DND-41 (cell line): ENCODE data around the gene ZNF222.

Experiments used
- ATAC-seq: fragments of 200-7000 bp; cut with Tn5 transposase; 3 replicates; pipeline ENCODE4 v1.9.1; 2021; ENCODE audit warnings: low read depth; ENCODE audit not compliant: insufficient read depth
- DNase-seq: peaks from one replicate; pipeline ENCODE4 v3.0.0-alpha.2; 2020
- H2AFZ ChIP-seq: 2 replicates; pipeline ENCODE4 v1.6.0; 2012; ENCODE audit warnings: low read depth, low read length
- H3K27ac ChIP-seq: 2 replicates; pipeline ENCODE4 v1.5.1; 2012; ENCODE audit warnings: low read length, inconsistent platforms
- H3K27me3 ChIP-seq: fragments of 200-600 bp; sonication (generic); 2 replicates; pipeline ENCODE4 v1.6.0; 2012; ENCODE audit warnings: low read length, mild to moderate bottlenecking, inconsistent platforms; ENCODE audit not compliant: insufficient read depth, poor library complexity
- H3K36me3 ChIP-seq: 2 replicates; pipeline ENCODE4 v1.5.1; 2012; ENCODE audit warnings: low read length, inconsistent platforms; ENCODE audit not compliant: insufficient read depth
- H3K4me1 ChIP-seq: 2 replicates; pipeline ENCODE4 v1.5.1; 2012; ENCODE audit warnings: mild to moderate bottlenecking, low read length; ENCODE audit not compliant: insufficient read depth
- H3K4me2 ChIP-seq: 2 replicates; pipeline ENCODE4 v1.6.0; 2012; ENCODE audit warnings: mild to moderate bottlenecking, moderate library complexity, low read length, inconsistent platforms; ENCODE audit not compliant: insufficient read depth
- H3K4me3 ChIP-seq, 2 experiments: fragments of 200-600 bp in 1 of 2; shearing (Covaris generic) in 1 of 2; 2 replicates each; pipeline ENCODE4 v1.5.1; 2012 to 2016; ENCODE audit warnings: inconsistent platforms in 2 of 2, low read length in 2 of 2, mild to moderate bottlenecking in 2 of 2, low read depth in 1 of 2, moderate library complexity in 1 of 2
- H3K79me2 ChIP-seq: 2 replicates; pipeline ENCODE4 v1.6.0; 2012; ENCODE audit warnings: low read length, inconsistent platforms; ENCODE audit not compliant: insufficient read depth
- H3K9ac ChIP-seq: 2 replicates; pipeline ENCODE4 v1.6.0; 2012; ENCODE audit warnings: low read depth, mild to moderate bottlenecking, inconsistent platforms, low read length, moderate library complexity
- H3K9me3 ChIP-seq: 2 replicates; pipeline ENCODE4 v1.5.1; 2012; ENCODE audit warnings: low read length, moderate library complexity, mild to moderate bottlenecking, inconsistent platforms; ENCODE audit not compliant: insufficient read depth, severe bottlenecking
- H4K20me1 ChIP-seq: 2 replicates; pipeline ENCODE4 v1.6.0; 2012; ENCODE audit warnings: low read length; ENCODE audit not compliant: insufficient read depth
- CTCF ChIP-seq: IDR thresholded peaks from 2 replicates; pipeline ENCODE4 v1.5.1; 2012; ENCODE audit warnings: borderline replicate concordance, low read length, moderate library complexity, mild to moderate bottlenecking; ENCODE audit not compliant: poor library complexity, severe bottlenecking; ENCODE audit errors: extremely low read depth
- EZH2 ChIP-seq: IDR thresholded peaks from 3 replicates; pipeline ENCODE4 v1.6.1; 2012; ENCODE audit warnings: borderline replicate concordance, low read depth, mild to moderate bottlenecking, moderate library complexity, low read length, inconsistent platforms; ENCODE audit not compliant: severe bottlenecking

Gene ZNF222

GRCh38 chr19:44071824-44072542 lies 46.8 kb downstream of the ZNF222 start, which contains the start of gene ZNF284:
Gene ZNF284, plus strand, starts transcription at chr19:44072159. Its CDS starts 4,231 bp downstream, at chr19:44076390.
- peaks cover 30% of the 10 kb centered on the region for H3K4me1 ChIP-seq
- no peaks in the 10 kb centered on the region for H3K27me3 ChIP-seq
- peaks cover 3% of the 10 kb centered on the region for H3K9me3 ChIP-seq
- peak within 1 kb of the TSS; percentile 99 for H2AFZ ChIP-seq
- TF ChIP-seq EZH2 (no peak), CTCF (peak; percentile 5)
- DNase-seq, result peak; percentile 93
- peak within 1 kb of the TSS; percentile 73 to 92 for H3K4me3 ChIP-seq
- no peaks in the 10 kb centered on the region for H4K20me1 ChIP-seq
- H3K9ac ChIP-seq, result peak within 1 kb of the TSS; percentile 64
- peaks cover 5% of the 10 kb centered on the region; the same call in 1 of the 2 replicates for H3K36me3 ChIP-seq
- peaks cover 23% of the 10 kb centered on the region for H3K79me2 ChIP-seq
- H3K27ac ChIP-seq, result peak within 1 kb of the TSS; percentile 75
- ATAC-seq, result peak; percentile 99
- H3K4me2 ChIP-seq, result peak within 1 kb of the TSS; percentile 94

GRCh38 chr19:44072543-44073401 lies 47.6 kb downstream of the ZNF222 start:
- Histone ChIP-seq H3K36me3 (peaks cover 13% of the 10 kb centered on the region; the same call in 1 of the 2 replicates), H3K27me3 (no peaks in the 10 kb centered on the region), H3K9me3 (peaks cover 3% of the 10 kb centered on the region), H3K4me1 (peaks cover 30% of the 10 kb centered on the region), H3K4me3 (peak overlapping the region; percentile 73 to 92), H2AFZ (peak overlapping the region; percentile 99), H3K9ac (peak overlapping the region; percentile 64), H3K27ac (peak overlapping the region; percentile 75), H4K20me1 (no peaks in the 10 kb centered on the region), H3K4me2 (peak overlapping the region; percentile 94), H3K79me2 (peaks cover 26% of the 10 kb centered on the region)
- no peak for ATAC-seq
- DNase-seq, result peak; percentile 17
- TF ChIP-seq EZH2 (no peak), CTCF (peak; percentile 39)

- peaks cover 26% of the 10 kb centered on the region for H3K79me2 ChIP-seq
- H3K4me2 ChIP-seq, result no peak overlapping the region
- no peaks in the 10 kb centered on the region for H3K27me3 ChIP-seq
- H4K20me1 ChIP-seq, result no peaks in the 10 kb centered on the region
- no peak for TF ChIP-seq CTCF
- TF ChIP-seq EZH2, result no peak
- H3K36me3 ChIP-seq, result peaks cover 36% of the 10 kb centered on the region
- no peak overlapping the region for H3K9ac ChIP-seq
- H3K4me3 ChIP-seq, result no peak overlapping the region
- H3K4me1 ChIP-seq, result peaks cover 25% of the 10 kb centered on the region
- no peak overlapping the region for H3K27ac ChIP-seq
- H3K9me3 ChIP-seq, result no peaks in the 10 kb centered on the region
- no peak for ATAC-seq
- DNase-seq, result no peak
- H2AFZ ChIP-seq, result no peak overlapping the region
Measured at GRCh38 chr19:44076325-44076724, 51.1 kb downstream of the ZNF222 start.
